ENCODE measurements around the gene MLH1.

The MLH1 gene

GRCh38 chr3:37015642-37016041 is 22.3 kb downstream of the MLH1 start:
- TF ChIP-seq GATA3 (IDR thresholded peaks at IDR 0.05; ENCODE audit: low read depth, low read length) (no peak), GATA2 (IDR thresholded peaks at IDR 0.05; ENCODE audit: low read depth, low read length) (no peak)

- TF ChIP-seq GATA3 (IDR thresholded peaks at IDR 0.05; ENCODE audit: low read depth, low read length): no peak
Measured at GRCh38 chr3:37016903-37017302, 23.6 kb downstream of the MLH1 start.

- TF ChIP-seq GATA2 (IDR thresholded peaks at IDR 0.05; ENCODE audit: low read depth, low read length) (no peak), GATA3 (IDR thresholded peaks at IDR 0.05; ENCODE audit: low read depth, low read length) (no peak)
Measured at GRCh38 chr3:37017683-37018082, 24.4 kb downstream of the MLH1 start.

GRCh38 chr3:37024092-37024491 is 30.8 kb downstream of the MLH1 start:
- TF ChIP-seq GATA3 (IDR thresholded peaks at IDR 0.05; ENCODE audit: low read depth, low read length) (no peak), GATA2 (IDR thresholded peaks at IDR 0.05; ENCODE audit: low read depth, low read length) (no peak)

- TF ChIP-seq GATA3 (IDR thresholded peaks at IDR 0.05; ENCODE audit: low read depth, low read length) (no peak), GATA2 (IDR thresholded peaks at IDR 0.05; ENCODE audit: low read depth, low read length) (no peak)
Measured at GRCh38 chr3:37024820-37025405, 31.6 kb downstream of the MLH1 start.

GRCh38 chr3:37025561-37026335 is 32.4 kb downstream of the MLH1 start:
- TF ChIP-seq GATA2 (IDR thresholded peaks at IDR 0.05; ENCODE audit: low read depth, low read length) (no peak), GATA3 (IDR thresholded peaks at IDR 0.05; ENCODE audit: low read depth, low read length) (no peak)

- TF ChIP-seq GATA2 (IDR thresholded peaks at IDR 0.05; ENCODE audit: low read depth, low read length) (no peak), GATA3 (IDR thresholded peaks at IDR 0.05; ENCODE audit: low read depth, low read length) (no peak)
Measured at GRCh38 chr3:37026851-37027250, 33.5 kb downstream of the MLH1 start.

- TF ChIP-seq GATA3 (IDR thresholded peaks at IDR 0.05; ENCODE audit: low read depth, low read length) (no peak), GATA2 (IDR thresholded peaks at IDR 0.05; ENCODE audit: low read depth, low read length) (no peak)
Measured at GRCh38 chr3:37028329-37028728, 35.0 kb downstream of the MLH1 start.

DNA sequence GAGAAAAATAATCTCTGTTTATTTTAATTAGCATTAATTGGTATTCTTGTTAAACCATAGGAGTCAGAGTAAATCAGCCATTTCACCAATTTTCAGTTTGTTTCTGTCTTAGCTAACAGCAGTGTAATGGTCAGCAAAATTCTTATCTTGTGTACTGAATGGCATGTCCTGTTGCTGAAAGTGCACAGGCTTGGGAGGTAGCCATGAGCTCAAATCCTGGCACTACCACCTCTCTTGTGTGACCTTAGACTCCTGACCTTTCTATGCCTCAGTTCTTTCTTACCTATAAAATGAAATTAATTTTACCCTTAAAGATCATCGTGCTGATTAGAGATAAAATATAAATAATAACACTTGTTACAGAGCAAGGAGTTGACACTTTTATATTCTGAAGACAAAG is 35.8 kb downstream of the MLH1 start:
- TF ChIP-seq GATA3 (IDR thresholded peaks at IDR 0.05; ENCODE audit: low read depth, low read length) (no peak), GATA2 (IDR thresholded peaks at IDR 0.05; ENCODE audit: low read depth, low read length) (no peak)

- TF ChIP-seq GATA2 (IDR thresholded peaks at IDR 0.05; ENCODE audit: low read depth, low read length) (no peak), GATA3 (IDR thresholded peaks at IDR 0.05; ENCODE audit: low read depth, low read length) (no peak)
Measured at GRCh38 chr3:37029516-37030163, 36.3 kb downstream of the MLH1 start.

DNA sequence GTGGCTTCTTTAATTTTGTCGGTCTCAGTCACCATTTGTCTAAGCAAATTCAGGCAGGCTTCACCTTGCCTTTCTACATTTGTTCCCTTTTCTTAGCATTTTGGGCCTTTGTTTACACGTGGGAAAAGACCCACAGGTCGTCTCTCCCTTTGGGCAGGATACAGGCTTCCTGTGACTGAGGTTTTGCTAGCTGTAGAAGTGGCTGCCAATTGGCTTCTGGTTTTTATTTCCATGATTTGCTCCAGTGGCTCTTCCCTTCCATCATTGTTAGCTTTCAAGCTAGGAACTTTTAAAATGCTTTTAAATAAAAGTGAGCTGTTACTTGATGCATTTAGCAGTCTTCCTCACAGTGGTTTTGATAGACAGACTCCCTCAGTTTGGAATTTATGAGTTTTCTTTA is 37.3 kb downstream of the MLH1 start:
- TF ChIP-seq GATA3 (IDR thresholded peaks at IDR 0.05; ENCODE audit: low read depth, low read length): no peak
- no peak for TF ChIP-seq GATA2 (IDR thresholded peaks at IDR 0.05; ENCODE audit: low read depth, low read length)

- TF ChIP-seq GATA2 (IDR thresholded peaks at IDR 0.05; ENCODE audit: low read depth, low read length): no peak
- TF ChIP-seq GATA3 (IDR thresholded peaks at IDR 0.05; ENCODE audit: low read depth, low read length): no peak
Measured at GRCh38 chr3:37031096-37031682, 37.9 kb downstream of the MLH1 start.

DNA sequence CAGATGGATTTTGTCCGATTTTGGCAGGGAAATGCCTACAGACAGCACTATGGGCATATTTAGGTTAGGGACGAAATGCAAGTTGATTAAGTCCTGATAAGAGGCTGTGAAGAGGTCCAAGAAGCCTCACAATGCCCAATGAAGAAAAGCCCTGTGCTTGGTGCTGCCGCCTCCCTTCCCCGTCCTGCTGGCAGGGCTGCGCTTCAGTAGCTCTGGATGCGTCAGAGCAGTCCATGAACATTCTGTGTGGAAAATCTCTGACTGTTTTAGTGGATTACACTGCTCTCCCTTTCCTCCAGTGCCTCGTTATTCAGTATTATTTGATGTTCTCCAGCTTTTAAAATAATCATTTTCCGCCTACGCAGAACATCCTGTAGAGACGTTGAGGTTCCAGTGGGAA is 39.6 kb downstream of the MLH1 start:
- TF ChIP-seq GATA2 (IDR thresholded peaks at IDR 0.05; ENCODE audit: low read depth, low read length) (no peak), GATA3 (IDR thresholded peaks at IDR 0.05; ENCODE audit: low read depth, low read length) (no peak)

GRCh38 chr3:37037352-37037751 is 44.0 kb downstream of the MLH1 start:
- TF ChIP-seq GATA2 (IDR thresholded peaks at IDR 0.05; ENCODE audit: low read depth, low read length) (no peak), GATA3 (IDR thresholded peaks at IDR 0.05; ENCODE audit: low read depth, low read length) (no peak)
